Breast epithelium (tissue), 3 donors: Measurements from ENCODE around the gene C4orf51.

Experiments
- POLR2A ChIP-seq: fragments of 450-650 bp; IDR thresholded peaks from one replicate; pipeline ENCODE4 v1.6.1; 2016; ENCODE audit warnings: antibody characterized with exemption, mild to moderate bottlenecking, moderate library complexity
- POLR2AphosphoS5 ChIP-seq, 3 donors: sonication (generic); formaldehyde crosslinking; IDR thresholded peaks; one replicate each; pipeline ENCODE4 v1.6.1; 2017; ENCODE audit warnings: antibody characterized with exemption in 3 of 3
- TF ChIP-seq, protein P1 (sequence below), 3 donors: fragments of 450-650 bp; IDR thresholded peaks; one replicate each; pipeline ENCODE4 v1.5.1; 2016 to 2017; ENCODE audit warnings: antibody characterized with exemption in 3 of 3, mild to moderate bottlenecking in 3 of 3, moderate library complexity in 3 of 3

DNA sequence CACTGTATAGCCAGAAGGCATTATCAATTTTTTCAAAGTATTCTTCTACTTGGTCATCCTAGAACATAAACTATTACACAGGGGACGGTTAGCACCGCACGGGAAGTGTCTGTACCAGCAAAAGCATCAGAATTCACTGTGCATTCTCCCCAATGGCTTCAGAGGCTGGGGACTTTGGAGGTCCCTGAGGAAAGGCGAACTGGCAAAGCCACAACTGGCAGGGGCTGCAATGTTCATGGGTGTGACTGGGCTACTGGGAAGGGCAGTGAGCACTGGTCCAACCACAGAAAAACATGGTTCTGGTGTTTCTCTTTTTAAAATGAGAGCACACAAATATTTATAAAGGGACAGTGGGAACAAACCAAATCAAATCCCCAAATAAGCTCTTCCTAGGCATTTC lies 83.5 kb downstream of the C4orf51 start:
- TF ChIP-seq, protein P1, sequence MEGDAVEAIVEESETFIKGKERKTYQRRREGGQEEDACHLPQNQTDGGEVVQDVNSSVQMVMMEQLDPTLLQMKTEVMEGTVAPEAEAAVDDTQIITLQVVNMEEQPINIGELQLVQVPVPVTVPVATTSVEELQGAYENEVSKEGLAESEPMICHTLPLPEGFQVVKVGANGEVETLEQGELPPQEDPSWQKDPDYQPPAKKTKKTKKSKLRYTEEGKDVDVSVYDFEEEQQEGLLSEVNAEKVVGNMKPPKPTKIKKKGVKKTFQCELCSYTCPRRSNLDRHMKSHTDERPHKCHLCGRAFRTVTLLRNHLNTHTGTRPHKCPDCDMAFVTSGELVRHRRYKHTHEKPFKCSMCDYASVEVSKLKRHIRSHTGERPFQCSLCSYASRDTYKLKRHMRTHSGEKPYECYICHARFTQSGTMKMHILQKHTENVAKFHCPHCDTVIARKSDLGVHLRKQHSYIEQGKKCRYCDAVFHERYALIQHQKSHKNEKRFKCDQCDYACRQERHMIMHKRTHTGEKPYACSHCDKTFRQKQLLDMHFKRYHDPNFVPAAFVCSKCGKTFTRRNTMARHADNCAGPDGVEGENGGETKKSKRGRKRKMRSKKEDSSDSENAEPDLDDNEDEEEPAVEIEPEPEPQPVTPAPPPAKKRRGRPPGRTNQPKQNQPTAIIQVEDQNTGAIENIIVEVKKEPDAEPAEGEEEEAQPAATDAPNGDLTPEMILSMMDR (IDR thresholded peaks at IDR 0.05) = no peak
- no peak for TF ChIP-seq POLR2A
- no peak for TF ChIP-seq POLR2AphosphoS5 (IDR thresholded peaks at IDR 0.05)
